GM12892 (cell line): ENCODE data around the gene FFAR2.

Experiments
- POLR2A ChIP-seq: IDR thresholded peaks from 2 replicates; pipeline ENCODE4 v1.6.1; 2011; ENCODE audit warnings: low read depth, low read length, control low read depth
- POLR2AphosphoS5 ChIP-seq: IDR thresholded peaks from 2 replicates; pipeline ENCODE4 v1.6.1; 2011; ENCODE audit warnings: low read depth, low read length, control low read depth
- TAF1 ChIP-seq: IDR thresholded peaks from 2 replicates; pipeline ENCODE4 v1.6.1; 2011; ENCODE audit warnings: low read depth, mild to moderate bottlenecking, control low read depth, low read length, borderline replicate concordance

GRCh38 chr19:35460608-35461007 lies 12.6 kb downstream of the FFAR2 start:
- TF ChIP-seq TAF1 (no peak), POLR2AphosphoS5 (no peak), POLR2A (no peak)
